Activated CD4-positive, alpha-beta memory T cell treated with anti-CD3 and anti-CD28 coated beads for 36 hours (primary cell): Measurements from ENCODE around the gene ADAMTS10. TPM values are rescaled to one million over a fixed set of nuclear protein-coding genes. Genes with fewer than 3 reads are reported as not detected.
"Not testable (repeated sequence)": the region's sequence is repeated elsewhere in the genome, so short reads cannot be mapped to it uniquely, and the experiment has no call there.

Experiments
- CTCF ChIA-PET: fragments of 350-600 bp; sonication (Branson Sonifier 250); formaldehyde crosslinking; loops from one replicate; lab custom pipeline; 2021; ENCODE audit warnings: antibody characterized with exemption, inconsistent platforms; lab: Charles Lee
- POLR2A ChIA-PET: fragments of 350-600 bp; sonication (Branson Sonifier 250); formaldehyde crosslinking; loops from one replicate; lab custom pipeline; 2021; ENCODE audit warnings: antibody characterized with exemption; lab: Charles Lee
- DNase-seq: peaks from one replicate; pipeline ENCODE4 v3.0.0-alpha.2; 2020
- H3K27ac Mint-ChIP-seq: one replicate; pipeline ENCODE4 v1.8.0; 2021; ENCODE audit warnings: mixed read lengths
- H3K27me3 Mint-ChIP-seq: one replicate; pipeline ENCODE4 v1.8.0; 2021; ENCODE audit warnings: mixed read lengths
- H3K36me3 Mint-ChIP-seq: one replicate; pipeline ENCODE4 v1.8.0; 2021; ENCODE audit warnings: mixed read lengths
- H3K4me1 Mint-ChIP-seq: one replicate; pipeline ENCODE4 v1.8.0; 2021; ENCODE audit warnings: low read depth, mixed read lengths
- H3K4me3 Mint-ChIP-seq: one replicate; pipeline ENCODE4 v1.8.0; 2021; ENCODE audit warnings: mild to moderate bottlenecking, mixed read lengths
- H3K9me3 Mint-ChIP-seq: one replicate; pipeline ENCODE4 v1.8.0; 2021; ENCODE audit warnings: mixed read lengths
- intact Hi-C: fragments of 100-400 bp; cut with micrococcal nuclease; formaldehyde crosslinking; loops from one replicate; pipeline ENCODE4 v1.15.1; 2023
- total RNA-seq, 2 experiments: library from RNA; stranded (reverse); gene quantifications; one replicate each; pipeline ENCODE4 v1.2.3, GENCODE V29; 2021

ADAMTS10 gene
- total RNA-seq, 2 experiments from 2014 or later = 3.4 to 3.9 TPM

- H3K9me3 Mint-ChIP-seq = peaks cover 6% of the 10 kb centered on the region
- DNase-seq = no peak
- no peak overlapping the region for H3K27ac Mint-ChIP-seq
- H3K27me3 Mint-ChIP-seq = peaks cover 18% of the 10 kb centered on the region
- ChIA-PET POLR2A (no interaction called here), CTCF (interaction anchor here (0.6 to 2.2 kb wide), 4 partner anchors 14 to 71 kb away, joined by 3 to 8 read pairs (median 4); no protein-coding TSS in a partner anchor)
- no peaks in the 10 kb centered on the region for H3K36me3 Mint-ChIP-seq
- H3K4me3 Mint-ChIP-seq = no peak overlapping the region
- intact Hi-C loops = no loop called here
- peaks cover 3% of the 10 kb centered on the region for H3K4me1 Mint-ChIP-seq
Measured at GRCh38 chr19:8640402-8641004, 30.0 kb upstream of the ADAMTS10 start.

GRCh38 chr19:8639821-8640401 is 29.4 kb upstream of the ADAMTS10 start:
- Mint-ChIP-seq H3K9me3 (peaks cover 6% of the 10 kb centered on the region), H3K27me3 (peaks cover 17% of the 10 kb centered on the region), H3K36me3 (no peaks in the 10 kb centered on the region), H3K4me1 (peaks cover 3% of the 10 kb centered on the region), H3K27ac (no peak overlapping the region), H3K4me3 (no peak overlapping the region)
- ChIA-PET POLR2A (no interaction called here), CTCF (interaction anchor here (0.6 to 2.2 kb wide), 3 partner anchors 15 to 71 kb away, joined by 3 to 8 read pairs (median 3); no protein-coding TSS in a partner anchor)
- intact Hi-C loops = no loop called here
- no peak for DNase-seq

GRCh38 chr19:8638078-8638619 is 27.6 kb upstream of the ADAMTS10 start:
- POLR2A ChIA-PET = no interaction called here
- Mint-ChIP-seq H3K4me3 (no peak overlapping the region), H3K4me1 (peaks cover 3% of the 10 kb centered on the region), H3K27me3 (peaks cover 17% of the 10 kb centered on the region), H3K36me3 (no peaks in the 10 kb centered on the region), H3K9me3 (peaks cover 6% of the 10 kb centered on the region), H3K27ac (no peak overlapping the region)
- intact Hi-C loops = no loop called here
- CTCF ChIA-PET = interaction anchor here (2.2 kb wide), 1 partner anchor 17 kb away, joined by 8 read pairs; no protein-coding TSS in a partner anchor
- DNase-seq = peak; percentile 11

GRCh38 chr19:8637070-8637469 is 26.6 kb upstream of the ADAMTS10 start:
- H3K27ac Mint-ChIP-seq, H3K4me3 Mint-ChIP-seq: not testable (repeated sequence)

GRCh38 chr19:8635422-8635821 is 24.9 kb upstream of the ADAMTS10 start:
- ChIA-PET CTCF (no interaction called here), POLR2A (no interaction called here)
- Mint-ChIP-seq H3K27ac (no peak overlapping the region), H3K27me3 (peaks cover 17% of the 10 kb centered on the region), H3K36me3 (no peaks in the 10 kb centered on the region), H3K9me3 (no peaks in the 10 kb centered on the region), H3K4me1 (peaks cover 3% of the 10 kb centered on the region), H3K4me3 (no peak overlapping the region)
- intact Hi-C loops = no loop called here
- DNase-seq = no peak

More at GRCh38 chr19:8637070-8637469, 26.6 kb upstream of the ADAMTS10 start:
- POLR2A ChIA-PET, intact Hi-C loops, H3K36me3 Mint-ChIP-seq, DNase-seq, H3K4me1 Mint-ChIP-seq, H3K9me3 Mint-ChIP-seq: not testable (repeated sequence)
- CTCF ChIA-PET = interaction anchor here (1.0 kb wide), 1 partner anchor 17 kb away, joined by 3 read pairs; no protein-coding TSS in a partner anchor
- peaks cover 17% of the 10 kb centered on the region for H3K27me3 Mint-ChIP-seq

- Mint-ChIP-seq H3K9me3 (no peaks in the 10 kb centered on the region), H3K36me3 (no peaks in the 10 kb centered on the region), H3K4me3 (no peak overlapping the region), H3K4me1 (no peaks in the 10 kb centered on the region), H3K27me3 (no peaks in the 10 kb centered on the region), H3K27ac (no peak overlapping the region)
- ChIA-PET POLR2A (no interaction called here), CTCF (interaction anchor here (2.3 kb wide), 1 partner anchor 11 kb away, joined by 10 read pairs; no protein-coding TSS in a partner anchor)
- no peak for DNase-seq
- intact Hi-C loops = no loop called here
Measured at GRCh38 chr19:8631425-8631819, 20.9 kb upstream of the ADAMTS10 start.

GRCh38 chr19:8630796-8631424 is 20.4 kb upstream of the ADAMTS10 start:
- no peak overlapping the region for H3K27ac Mint-ChIP-seq
- no peaks in the 10 kb centered on the region for H3K27me3 Mint-ChIP-seq
- POLR2A ChIA-PET = no interaction called here

GRCh38 chr19:8629996-8630683 is 19.6 kb upstream of the ADAMTS10 start, which contains the start of gene NFILZ:
Gene NFILZ, plus strand, starts transcription at chr19:8630633. Its CDS starts 46,133 bp downstream, at chr19:8676766.
- ChIA-PET CTCF (interaction anchor here (2.3 kb wide), 1 partner anchor 12 kb away, joined by 10 read pairs; no protein-coding TSS in a partner anchor), POLR2A (no interaction called here)
- Mint-ChIP-seq H3K4me3 (no peak within 1 kb of the TSS), H3K27ac (no peak within 1 kb of the TSS), H3K36me3 (no peaks in the 10 kb centered on the region), H3K4me1 (no peaks in the 10 kb centered on the region), H3K27me3 (no peaks in the 10 kb centered on the region), H3K9me3 (no peaks in the 10 kb centered on the region)
- intact Hi-C loops = no loop called here
- no peak for DNase-seq

More at GRCh38 chr19:8630796-8631424, 20.4 kb upstream of the ADAMTS10 start:
- H3K36me3 Mint-ChIP-seq = no peaks in the 10 kb centered on the region
- no peaks in the 10 kb centered on the region for H3K9me3 Mint-ChIP-seq
- CTCF ChIA-PET = interaction anchor here (2.3 kb wide), 1 partner anchor 11 kb away, joined by 10 read pairs; no protein-coding TSS in a partner anchor
- intact Hi-C loops = no loop called here
- H3K4me1 Mint-ChIP-seq = no peaks in the 10 kb centered on the region
- no peak for DNase-seq
- no peak overlapping the region for H3K4me3 Mint-ChIP-seq

- Mint-ChIP-seq H3K36me3 (no peaks in the 10 kb centered on the region), H3K4me1 (no peaks in the 10 kb centered on the region), H3K9me3 (no peaks in the 10 kb centered on the region), H3K4me3 (no peak overlapping the region), H3K27me3 (no peaks in the 10 kb centered on the region), H3K27ac (no peak overlapping the region)
- no peak for DNase-seq
- intact Hi-C loops = no loop called here
- ChIA-PET CTCF (interaction anchor here (0.7 to 2.3 kb wide), 2 partner anchors 12 to 13 kb away, joined by 4 to 10 read pairs; no protein-coding TSS in a partner anchor), POLR2A (no interaction called here)
Measured at GRCh38 chr19:8629184-8629583, 18.7 kb upstream of the ADAMTS10 start.

- no peaks in the 10 kb centered on the region for H3K9me3 Mint-ChIP-seq
- no peaks in the 10 kb centered on the region for H3K27me3 Mint-ChIP-seq
- no peak for DNase-seq
- CTCF ChIA-PET = interaction anchor here (0.9 to 1.3 kb wide), 2 partner anchors 10 to 15 kb away, joined by 3 read pairs; no protein-coding TSS in a partner anchor
- no peak overlapping the region for H3K27ac Mint-ChIP-seq
- POLR2A ChIA-PET = no interaction called here
- intact Hi-C loops = no loop called here
- H3K36me3 Mint-ChIP-seq = no peaks in the 10 kb centered on the region
- H3K4me3 Mint-ChIP-seq = no peak overlapping the region
- H3K4me1 Mint-ChIP-seq = no peaks in the 10 kb centered on the region
Measured at GRCh38 chr19:8626842-8627241, 16.3 kb upstream of the ADAMTS10 start.

GRCh38 chr19:8622886-8623285 is 12.4 kb upstream of the ADAMTS10 start:
- DNase-seq, H3K36me3 Mint-ChIP-seq, H3K27ac Mint-ChIP-seq, H3K27me3 Mint-ChIP-seq, H3K4me3 Mint-ChIP-seq, POLR2A ChIA-PET, H3K9me3 Mint-ChIP-seq, intact Hi-C loops, H3K4me1 Mint-ChIP-seq: not testable (repeated sequence)
- CTCF ChIA-PET = interaction anchor here (0.6 to 0.7 kb wide), 2 partner anchors 69 to 269 kb away, joined by 3 to 8 read pairs; no protein-coding TSS in a partner anchor
